ENCODE data around the gene KIF1B. TPM values are rescaled to one million over a fixed set of nuclear protein-coding genes. Genes with fewer than 3 reads are reported as not detected.

KIF1B gene
- total RNA-seq, 4 donors from 2014 or later, result 46.7 to 61.8 (median 51.4) TPM

DNA sequence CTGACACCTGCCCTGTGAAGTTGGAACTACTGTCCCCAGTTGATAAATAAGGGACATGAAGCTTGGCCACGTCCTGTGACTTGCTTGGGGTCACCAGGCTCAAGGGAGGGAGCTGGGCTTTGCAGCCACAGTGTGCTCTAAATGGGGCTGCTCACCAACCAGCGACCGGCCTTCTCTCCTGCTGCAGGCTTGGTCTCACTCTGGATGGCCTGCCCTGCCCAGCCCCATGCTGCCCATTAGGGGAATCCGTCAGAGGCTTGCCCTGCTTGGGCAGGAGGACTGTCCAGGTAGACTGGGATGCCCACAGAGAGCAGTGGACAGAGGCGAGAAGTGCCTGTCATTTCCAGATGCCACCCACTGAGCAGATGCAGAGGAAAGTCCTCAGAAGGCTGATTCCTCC is 218.6 kb downstream of the KIF1B start:
- TF ChIP-seq, protein P1, sequence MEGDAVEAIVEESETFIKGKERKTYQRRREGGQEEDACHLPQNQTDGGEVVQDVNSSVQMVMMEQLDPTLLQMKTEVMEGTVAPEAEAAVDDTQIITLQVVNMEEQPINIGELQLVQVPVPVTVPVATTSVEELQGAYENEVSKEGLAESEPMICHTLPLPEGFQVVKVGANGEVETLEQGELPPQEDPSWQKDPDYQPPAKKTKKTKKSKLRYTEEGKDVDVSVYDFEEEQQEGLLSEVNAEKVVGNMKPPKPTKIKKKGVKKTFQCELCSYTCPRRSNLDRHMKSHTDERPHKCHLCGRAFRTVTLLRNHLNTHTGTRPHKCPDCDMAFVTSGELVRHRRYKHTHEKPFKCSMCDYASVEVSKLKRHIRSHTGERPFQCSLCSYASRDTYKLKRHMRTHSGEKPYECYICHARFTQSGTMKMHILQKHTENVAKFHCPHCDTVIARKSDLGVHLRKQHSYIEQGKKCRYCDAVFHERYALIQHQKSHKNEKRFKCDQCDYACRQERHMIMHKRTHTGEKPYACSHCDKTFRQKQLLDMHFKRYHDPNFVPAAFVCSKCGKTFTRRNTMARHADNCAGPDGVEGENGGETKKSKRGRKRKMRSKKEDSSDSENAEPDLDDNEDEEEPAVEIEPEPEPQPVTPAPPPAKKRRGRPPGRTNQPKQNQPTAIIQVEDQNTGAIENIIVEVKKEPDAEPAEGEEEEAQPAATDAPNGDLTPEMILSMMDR (IDR thresholded peaks at IDR 0.05; ENCODE audit: low read depth), result no peak

DNA sequence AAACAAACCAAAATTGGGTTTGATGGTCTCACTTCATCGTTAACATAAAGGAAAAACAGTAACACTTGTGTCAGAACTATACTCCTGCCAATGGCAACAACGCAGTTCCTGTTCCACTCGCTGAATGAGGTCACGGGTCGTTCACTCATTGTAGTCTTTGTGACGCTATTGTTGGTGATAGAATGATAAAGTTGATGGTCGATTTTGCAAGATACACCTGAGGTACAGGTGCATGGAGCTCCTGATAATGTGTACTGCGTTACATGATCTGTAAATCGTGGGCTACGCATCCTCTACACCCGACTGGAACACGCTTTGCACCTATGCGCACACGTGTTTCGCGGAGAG is 219.5 kb downstream of the KIF1B start:
- TF ChIP-seq, protein P1 (IDR thresholded peaks at IDR 0.05; ENCODE audit: low read depth), result no peak

DNA sequence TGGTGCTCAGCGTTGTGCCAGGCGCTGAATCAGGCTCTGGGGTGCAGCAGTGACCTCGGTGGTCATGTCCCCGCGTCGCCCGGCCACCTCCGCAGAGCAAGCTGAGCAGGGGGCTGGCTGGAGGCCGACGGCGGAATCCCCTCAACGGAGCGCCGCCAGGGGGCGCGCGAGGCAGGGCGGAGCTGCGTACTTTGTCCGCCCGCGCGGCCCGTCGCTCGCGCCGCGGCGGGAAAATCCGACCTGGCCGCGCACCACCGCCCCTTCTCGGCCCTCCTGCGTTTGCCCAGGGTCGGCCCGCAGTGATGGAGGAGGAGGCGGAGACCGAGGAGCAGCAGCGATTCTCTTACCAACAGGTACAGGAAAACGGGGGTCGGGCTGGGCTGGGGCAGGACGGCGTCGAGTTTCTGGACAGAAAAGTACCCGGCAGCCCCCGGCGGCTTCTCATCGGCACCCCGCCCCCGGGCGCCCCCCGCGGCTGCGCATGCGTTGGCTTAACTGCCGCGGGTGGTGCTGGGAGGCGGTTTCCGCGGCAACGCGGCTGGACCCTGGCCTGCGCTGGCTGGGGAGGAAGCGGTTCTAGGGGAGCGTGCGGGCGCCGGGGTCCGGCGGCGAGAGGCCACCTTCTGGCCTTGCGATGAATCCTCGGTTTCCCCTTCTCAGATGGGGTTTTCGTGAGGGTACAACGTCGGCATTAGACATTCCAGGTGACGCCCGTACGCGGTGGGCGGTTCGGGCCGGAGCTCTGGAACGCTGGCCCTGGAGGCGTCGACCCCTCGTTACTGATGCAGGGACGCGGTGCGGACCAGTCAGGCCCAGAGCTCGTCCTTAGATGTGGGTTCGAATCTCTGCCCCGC is 220.1 kb downstream of the KIF1B start, which contains the start of gene CENPS:
Gene CENPS, plus strand, starts transcription at position 218 of the 854 bp plus-strand sequence. Its CDS starts 85 bp downstream, at position 303.
- TF ChIP-seq, protein P1 (IDR thresholded peaks at IDR 0.05; ENCODE audit: low read depth), result no peak

Small RNA genes within 50 kb of the gene (small RNA-seq; reads per million reads assigned to genes)
- not detected for gene MIR1273D
- gene RNU6-37P, result not detected
- gene RNU6-828P, result not detected

Other genes with a start within 250 kb of the KIF1B start
- gene RBP7, start 213.3 kb upstream of the KIF1B start, total RNA-seq, result 100 to 1,000 TPM in 3 of 4 donors, 10 to 100 TPM in 1; 77.3 to 312 (median 215) TPM
- 10 to 100 TPM; 38.2 to 57.8 (median 50.0) TPM for gene UBE4B, start 177.6 kb upstream of the KIF1B start, total RNA-seq
- gene PGD, start 188.5 kb downstream of the KIF1B start, total RNA-seq, result 100 to 1,000 TPM; 252 to 387 (median 294) TPM
- gene CENPS, start 219.9 kb downstream of the KIF1B start, total RNA-seq, result 10 to 100 TPM in 1 of 4 donors, 1 to 10 TPM in 3; 3.3 to 11.9 (median 4.7) TPM
- not detected for gene CORT, start 239.5 kb downstream of the KIF1B start, total RNA-seq

All from subcutaneous adipose tissue (tissue), 4 donors.